Measurements from ENCODE around the gene GLE1. TPM values are rescaled to one million over a fixed set of nuclear protein-coding genes. Genes with fewer than 3 reads are reported as not detected.

Gene GLE1
- total and polyA plus RNA-seq, 2 donors (not counting 3 experiments of a cell fraction or from before 2014, with no cell fraction given): 13.0 to 22.6 TPM

GRCh38 chr9:128475867-128476266, 28.7 kb upstream of the GLE1 start:
- intact Hi-C loops (cut with micrococcal nuclease): no loop called here

GRCh38 chr9:128479262-128479661, 25.3 kb upstream of the GLE1 start:
- no peaks in the 10 kb centered on the region for H4K20me1 ChIP-seq (replicated peaks; ENCODE audit: control insufficient read depth, extremely low read depth, insufficient read depth, low read length)
- DNase-seq (ENCODE audit: low read depth, low spot score): no peak
- H3K4me2 ChIP-seq (ENCODE audit: insufficient read depth, low read length): no peak overlapping the region
- H3K9ac ChIP-seq (replicated peaks; ENCODE audit: extremely low read depth, insufficient read depth, low read length): no peak overlapping the region
- TF ChIP-seq POLR2A (IDR thresholded peaks at IDR 0.05; ENCODE audit: low read depth, low read length): no peak
- no peak for TF ChIP-seq POLR2AphosphoS5 (IDR thresholded peaks at IDR 0.05; ENCODE audit: insufficient read depth, low read depth, low read length)
- TF ChIP-seq JUN (IDR thresholded peaks at IDR 0.05; ENCODE audit: borderline replicate concordance, insufficient read depth, insufficient read length, low read depth): no peak
- TF ChIP-seq FOS (IDR thresholded peaks at IDR 0.05; ENCODE audit: borderline replicate concordance, insufficient read depth, low read length): no peak
- TF ChIP-seq GATA2 (IDR thresholded peaks at IDR 0.05; ENCODE audit: insufficient read depth, insufficient read length, low read depth, low read length): no peak
- no peak for TF ChIP-seq MYC (IDR thresholded peaks at IDR 0.05; ENCODE audit: low read depth, low read length)
- no peak for TF ChIP-seq MAX (IDR thresholded peaks at IDR 0.05; ENCODE audit: insufficient read depth, insufficient read length)
- no peak for TF ChIP-seq CTCF (IDR thresholded peaks at IDR 0.05; ENCODE audit: extremely low read depth in 1 of 2, insufficient read depth in 1 of 2, low read depth in 1 of 2, low read length in 2 of 2)
- no peak for TF ChIP-seq EZH2 (IDR thresholded peaks at IDR 0.05; ENCODE audit: borderline replicate concordance, low read depth, low read length, severe bottlenecking)
- no peaks in the 10 kb centered on the region for H3K4me1 ChIP-seq (ENCODE audit: control insufficient read depth, extremely low read depth, insufficient read depth, low read length)
- no peaks in the 10 kb centered on the region for H3K9me3 ChIP-seq (replicated peaks; ENCODE audit: control insufficient read depth, insufficient read depth, low read length)
- H3K9me1 ChIP-seq (replicated peaks; ENCODE audit: control insufficient read depth, extremely low read depth, insufficient read depth, low read length): no peaks in the 10 kb centered on the region
- FAIRE-seq: no peak
- no peak overlapping the region for H3K4me3 ChIP-seq (replicated peaks in 1 of 3; ENCODE audit: insufficient read depth in 1 of 3, low read depth in 1 of 3, low read length in 3 of 3)
- H3K27ac ChIP-seq (ENCODE audit: insufficient read depth, low read depth, low read length): no peak overlapping the region
- POLR2A ChIA-PET: no interaction called here
- H3K27me3 ChIP-seq (ENCODE audit: control insufficient read depth in 2 of 2, insufficient read depth in 2 of 2, low read length in 2 of 2): no peaks in the 10 kb centered on the region
- dilution Hi-C loops (cut with MboI; ENCODE audit: extremely low pct_ligation_motif_present, low sequenced_read_pairs): no loop called here
- H2AFZ ChIP-seq (ENCODE audit: low read depth, low read length): no peak overlapping the region
- BruUV-seq (replicated peaks): no TSS peak
- peaks cover 5 to 16% of the 10 kb centered on the region in 2 experiments for H3K36me3 ChIP-seq (ENCODE audit: control insufficient read depth in 2 of 2, extremely low read depth in 1 of 2, insufficient read depth in 2 of 2, low read length in 2 of 2)
- intact Hi-C loops (cut with micrococcal nuclease): no loop called here
- CTCF ChIA-PET: no interaction called here
- H3K79me2 ChIP-seq (ENCODE audit: control insufficient read depth, insufficient read depth, low read length): no peaks in the 10 kb centered on the region

More at GRCh38 chr9:128475867-128476266, 28.7 kb upstream of the GLE1 start:
- BruUV-seq (replicated peaks): no TSS peak
- no peaks in the 10 kb centered on the region for H3K9me1 ChIP-seq (replicated peaks; ENCODE audit: control insufficient read depth, extremely low read depth, insufficient read depth, low read length)
- DNase-seq (ENCODE audit: low read depth, low spot score): no peak
- TF ChIP-seq JUN (IDR thresholded peaks at IDR 0.05; ENCODE audit: borderline replicate concordance, insufficient read depth, insufficient read length, low read depth): no peak
- no peak for TF ChIP-seq POLR2A (IDR thresholded peaks at IDR 0.05; ENCODE audit: low read depth, low read length)
- TF ChIP-seq GATA2 (IDR thresholded peaks at IDR 0.05; ENCODE audit: insufficient read depth, insufficient read length, low read depth, low read length): no peak
- no peak overlapping the region for H3K4me3 ChIP-seq (replicated peaks in 1 of 3; ENCODE audit: insufficient read depth in 1 of 3, low read depth in 1 of 3, low read length in 3 of 3)
- H3K36me3 ChIP-seq (ENCODE audit: control insufficient read depth in 2 of 2, extremely low read depth in 1 of 2, insufficient read depth in 2 of 2, low read length in 2 of 2): peaks cover 0 to 5% of the 10 kb centered on the region in 2 experiments
- H3K4me2 ChIP-seq (ENCODE audit: insufficient read depth, low read length): no peak overlapping the region
- H3K27me3 ChIP-seq (ENCODE audit: control insufficient read depth in 2 of 2, insufficient read depth in 2 of 2, low read length in 2 of 2): no peaks in the 10 kb centered on the region
- no peak overlapping the region for H2AFZ ChIP-seq (ENCODE audit: low read depth, low read length)
- ChIA-PET CTCF (no interaction called here), POLR2A (no interaction called here)
- dilution Hi-C loops (cut with MboI; ENCODE audit: extremely low pct_ligation_motif_present, low sequenced_read_pairs): no loop called here
- H3K9ac ChIP-seq (replicated peaks; ENCODE audit: extremely low read depth, insufficient read depth, low read length): no peak overlapping the region
- no peak overlapping the region for H3K27ac ChIP-seq (ENCODE audit: insufficient read depth, low read depth, low read length)
- no peak for FAIRE-seq
- no peaks in the 10 kb centered on the region for H4K20me1 ChIP-seq (replicated peaks; ENCODE audit: control insufficient read depth, extremely low read depth, insufficient read depth, low read length)
- no peaks in the 10 kb centered on the region for H3K4me1 ChIP-seq (ENCODE audit: control insufficient read depth, extremely low read depth, insufficient read depth, low read length)
- H3K9me3 ChIP-seq (replicated peaks; ENCODE audit: control insufficient read depth, insufficient read depth, low read length): no peaks in the 10 kb centered on the region
- H3K79me2 ChIP-seq (ENCODE audit: control insufficient read depth, insufficient read depth, low read length): no peaks in the 10 kb centered on the region

All from endothelial cell of umbilical vein (primary cell).